Activated CD8-positive, alpha-beta T cell treated with anti-CD3 and anti-CD28 coated beads, Interleukin-2, amount 10 ng/mL, durations not matched to agents 7 days and 5 days (primary cell): Measurements from ENCODE around the gene NELFB. TPM values are rescaled to one million over a fixed set of nuclear protein-coding genes. Genes with fewer than 3 reads are reported as not detected.
A peak's percentile ranks its signal among the peaks of the same experiment; 100 is the strongest.

Experiments used
- ATAC-seq: fragments of 150-1000 bp; cut with Tn5 transposase; one replicate; pipeline ENCODE4 v1.10.0; 2021; ENCODE audit warnings: moderate library complexity
- CTCF ChIA-PET: fragments of 350-600 bp; sonication (Branson Sonifier 250); formaldehyde crosslinking; loops from one replicate; lab custom pipeline; 2021; ENCODE audit warnings: antibody characterized with exemption; lab: Charles Lee
- POLR2A ChIA-PET: fragments of 350-600 bp; sonication (Branson Sonifier 250); formaldehyde crosslinking; loops from one replicate; lab custom pipeline; 2021; ENCODE audit warnings: antibody characterized with exemption; lab: Charles Lee
- DNase-seq: peaks from one replicate; pipeline ENCODE4 v3.0.0-alpha.2; 2020
- H3K27ac Mint-ChIP-seq: one replicate; pipeline ENCODE4 v1.8.0; 2021; ENCODE audit warnings: mild to moderate bottlenecking, mixed read lengths
- H3K27me3 Mint-ChIP-seq: one replicate; pipeline ENCODE4 v1.8.0; 2021; ENCODE audit warnings: low read depth, mixed read lengths
- H3K36me3 Mint-ChIP-seq: one replicate; pipeline ENCODE4 v1.8.0; 2021; ENCODE audit warnings: low read depth, mixed read lengths
- H3K4me1 Mint-ChIP-seq: one replicate; pipeline ENCODE4 v1.8.0; 2021; ENCODE audit warnings: low read depth, mixed read lengths
- H3K4me3 Mint-ChIP-seq: one replicate; pipeline ENCODE4 v1.8.0; 2021; ENCODE audit warnings: mild to moderate bottlenecking, mixed read lengths
- H3K9me3 Mint-ChIP-seq: one replicate; pipeline ENCODE4 v1.8.0; 2022; ENCODE audit warnings: mixed read lengths; ENCODE audit not compliant: insufficient read depth
- total RNA-seq, 2 experiments: library from RNA; stranded (reverse); gene quantifications; one replicate each; pipeline ENCODE4 v1.2.3, GENCODE V29; 2021

The NELFB gene
- total RNA-seq, 2 experiments from 2014 or later, result 68.6 to 68.8 TPM

GRCh38 chr9:137265496-137266161, 10.5 kb downstream of the NELFB start:
- Mint-ChIP-seq H3K27me3 (no peaks in the 10 kb centered on the region), H3K4me3 (no peak overlapping the region), H3K4me1 (peaks cover 7% of the 10 kb centered on the region), H3K27ac (no peak overlapping the region), H3K9me3 (no peaks in the 10 kb centered on the region), H3K36me3 (peaks cover 37% of the 10 kb centered on the region)
- CTCF ChIA-PET, result no interaction called here
- POLR2A ChIA-PET, result interaction anchor here (0.6 to 0.7 kb wide), 2 partner anchors 27 to 318 kb away, joined by 3 read pairs; no protein-coding TSS in a partner anchor
- DNase-seq (no peak), ATAC-seq (no peak)

GRCh38 chr9:137266162-137266527, 11.0 kb downstream of the NELFB start:
- ATAC-seq, result no peak
- peaks cover 10% of the 10 kb centered on the region for H3K4me1 Mint-ChIP-seq
- no peak overlapping the region for H3K27ac Mint-ChIP-seq
- DNase-seq, result no peak
- no peak overlapping the region for H3K4me3 Mint-ChIP-seq
- H3K27me3 Mint-ChIP-seq, result no peaks in the 10 kb centered on the region
- POLR2A ChIA-PET, result interaction anchor here (0.6 kb wide), 1 partner anchor 27 kb away, joined by 3 read pairs; no protein-coding TSS in a partner anchor
- no peaks in the 10 kb centered on the region for H3K9me3 Mint-ChIP-seq
- CTCF ChIA-PET, result interaction anchor here (1.6 kb wide), 1 partner anchor 36 kb away, joined by 3 read pairs; the partner anchor contains the start of gene NRARP
- H3K36me3 Mint-ChIP-seq, result peaks cover 40% of the 10 kb centered on the region

DNA sequence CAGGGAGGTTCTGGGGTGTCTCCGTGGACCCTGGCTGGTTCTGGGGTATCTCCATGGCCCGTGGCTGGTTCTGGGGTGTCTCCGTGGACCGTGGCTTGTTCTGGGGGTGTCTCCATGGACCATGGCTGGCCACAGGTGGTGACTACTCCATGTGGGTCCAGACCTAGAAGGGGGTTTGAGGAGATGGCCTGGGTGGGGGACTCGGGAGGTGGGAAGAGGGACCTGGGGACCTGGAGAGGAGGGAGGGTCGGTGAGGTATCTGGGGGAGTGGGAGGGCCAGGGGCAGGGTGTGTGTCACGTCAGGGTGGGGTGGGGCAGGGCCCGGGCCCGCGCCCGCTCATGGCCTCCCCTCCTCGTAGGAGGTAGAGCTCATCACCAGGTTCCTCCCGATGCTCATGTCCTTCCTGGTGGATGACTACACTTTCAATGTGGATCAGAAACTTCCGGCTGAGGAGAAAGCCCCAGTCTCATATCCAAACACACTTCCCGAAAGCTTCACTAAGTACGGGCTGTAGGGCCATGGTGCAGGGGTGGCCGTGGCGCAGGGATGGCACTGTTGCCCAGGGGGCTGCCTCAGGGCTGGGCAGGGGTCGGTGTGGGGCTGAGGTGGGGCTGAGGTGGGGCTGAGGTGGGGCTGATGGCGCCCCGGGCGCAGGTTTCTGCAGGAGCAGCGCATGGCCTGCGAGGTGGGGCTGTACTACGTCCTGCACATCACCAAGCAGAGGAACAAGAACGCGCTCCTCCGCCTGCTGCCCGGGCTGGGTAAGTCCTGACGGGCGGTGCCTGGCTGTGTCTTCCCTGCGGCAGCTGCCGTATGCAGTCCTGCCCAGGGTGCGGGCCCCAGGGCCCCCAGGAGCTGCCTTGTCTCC, 11.7 kb downstream of the NELFB start:
- POLR2A ChIA-PET, result interaction anchor here (0.7 kb wide), 1 partner anchor 26 kb away, joined by 3 read pairs; the partner anchor contains the start of gene TUBB4B
- H3K4me1 Mint-ChIP-seq, result peaks cover 17% of the 10 kb centered on the region
- no peak for ATAC-seq
- H3K36me3 Mint-ChIP-seq, result peaks cover 39% of the 10 kb centered on the region
- no peak overlapping the region for H3K4me3 Mint-ChIP-seq
- DNase-seq, result no peak
- CTCF ChIA-PET, result interaction anchor here (1.6 kb wide), 1 partner anchor 35 kb away, joined by 3 read pairs; the partner anchor contains the start of gene NRARP
- no peak overlapping the region for H3K27ac Mint-ChIP-seq
- no peaks in the 10 kb centered on the region for H3K9me3 Mint-ChIP-seq
- no peaks in the 10 kb centered on the region for H3K27me3 Mint-ChIP-seq

GRCh38 chr9:137267933-137268355, 12.8 kb downstream of the NELFB start:
- Mint-ChIP-seq H3K4me1 (peaks cover 19% of the 10 kb centered on the region), H3K9me3 (no peaks in the 10 kb centered on the region), H3K36me3 (peaks cover 39% of the 10 kb centered on the region), H3K4me3 (no peak overlapping the region), H3K27me3 (no peaks in the 10 kb centered on the region), H3K27ac (no peak overlapping the region)
- ChIA-PET POLR2A (interaction anchor here (0.7 kb wide), 1 partner anchor 27 kb away, joined by 3 read pairs; the partner anchor contains the start of gene TUBB4B), CTCF (interaction anchor here (1.6 kb wide), 1 partner anchor 34 kb away, joined by 3 read pairs; the partner anchor contains the start of gene NRARP)
- DNase-seq (no peak), ATAC-seq (no peak)

GRCh38 chr9:137268538-137269201, 13.5 kb downstream of the NELFB start:
- H3K36me3 Mint-ChIP-seq, result peaks cover 44% of the 10 kb centered on the region
- no peak for ATAC-seq
- H3K9me3 Mint-ChIP-seq, result no peaks in the 10 kb centered on the region
- ChIA-PET CTCF (no interaction called here), POLR2A (no interaction called here)
- H3K4me1 Mint-ChIP-seq, result peaks cover 19% of the 10 kb centered on the region
- no peak overlapping the region for H3K4me3 Mint-ChIP-seq
- no peak for DNase-seq
- no peaks in the 10 kb centered on the region for H3K27me3 Mint-ChIP-seq
- no peak overlapping the region for H3K27ac Mint-ChIP-seq

DNA sequence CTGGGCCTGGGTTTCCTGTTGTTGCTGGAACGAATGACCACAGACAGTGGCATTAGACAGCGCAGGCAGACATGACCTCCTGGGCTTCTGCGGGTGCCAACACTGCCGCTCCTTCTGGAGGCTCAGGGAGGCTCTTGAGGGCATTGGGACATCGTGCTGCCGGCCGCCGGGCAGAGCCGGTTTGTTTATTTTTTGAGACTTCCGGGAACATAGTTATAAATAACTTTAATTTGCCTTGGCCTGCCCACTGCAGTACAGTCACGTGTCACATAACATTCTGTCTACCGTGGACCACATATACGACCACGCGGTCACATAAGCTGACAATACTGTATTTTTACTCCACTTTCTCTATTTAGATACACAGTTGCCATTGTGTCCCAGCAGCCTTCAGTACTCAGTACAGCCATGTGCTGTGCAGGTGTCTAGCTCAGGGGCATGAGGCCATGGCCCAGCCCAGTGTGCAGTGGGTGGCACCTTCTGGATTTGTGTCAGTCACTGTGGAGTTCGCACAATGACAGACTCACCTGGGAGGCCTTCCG, 14.2 kb downstream of the NELFB start:
- H3K27me3 Mint-ChIP-seq, result no peaks in the 10 kb centered on the region
- no peak overlapping the region for H3K4me3 Mint-ChIP-seq
- DNase-seq, result no peak
- H3K4me1 Mint-ChIP-seq, result peaks cover 19% of the 10 kb centered on the region
- H3K9me3 Mint-ChIP-seq, result no peaks in the 10 kb centered on the region
- peaks cover 46% of the 10 kb centered on the region for H3K36me3 Mint-ChIP-seq
- ATAC-seq, result no peak
- ChIA-PET CTCF (no interaction called here), POLR2A (no interaction called here)
- H3K27ac Mint-ChIP-seq, result no peak overlapping the region

DNA sequence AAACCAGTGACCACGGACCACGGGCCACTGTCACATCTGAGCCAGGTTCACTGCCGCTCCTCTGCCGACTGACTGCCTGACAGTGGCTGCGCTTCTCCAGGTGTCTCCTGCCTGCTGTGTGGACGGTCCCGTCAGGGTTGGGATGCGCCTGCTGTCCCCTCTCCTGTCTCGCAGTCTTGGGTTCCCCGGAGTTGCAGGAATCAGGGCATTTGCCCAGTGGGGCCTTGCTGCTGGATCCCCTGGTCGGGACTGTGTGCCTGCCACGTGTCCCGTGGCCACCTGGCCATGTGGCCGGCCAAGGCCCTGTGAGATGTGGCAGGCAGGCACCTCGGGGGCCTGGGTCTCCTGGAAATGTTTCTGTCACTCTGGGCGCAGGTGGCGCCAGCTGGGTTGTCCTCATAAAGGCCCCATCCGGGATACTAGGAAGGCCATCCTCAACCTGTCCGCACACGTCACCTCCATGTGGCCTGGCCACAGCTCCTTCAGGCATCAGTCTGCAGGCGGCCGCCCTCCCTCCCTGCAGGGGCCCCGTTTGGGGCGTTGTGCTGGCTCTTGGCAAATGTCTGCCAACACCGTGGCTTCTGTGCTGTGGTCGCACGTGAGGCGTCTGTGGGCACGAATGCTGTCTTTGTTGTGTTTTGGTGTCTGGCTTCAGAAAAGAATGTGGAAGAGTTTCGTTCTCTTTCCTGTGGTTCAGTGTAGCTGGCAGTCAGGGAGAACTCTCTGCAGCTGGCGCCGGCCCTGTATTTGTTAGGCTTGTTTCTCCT, 16.0 kb downstream of the NELFB start:
- Mint-ChIP-seq H3K27me3 (no peaks in the 10 kb centered on the region), H3K4me3 (no peak overlapping the region), H3K9me3 (no peaks in the 10 kb centered on the region), H3K27ac (peak overlapping the region; percentile 62), H3K4me1 (peaks cover 24% of the 10 kb centered on the region), H3K36me3 (peaks cover 47% of the 10 kb centered on the region)
- ChIA-PET POLR2A (no interaction called here), CTCF (no interaction called here)
- peak; percentile 60 for DNase-seq
- ATAC-seq, result peak; percentile 55

GRCh38 chr9:137271696-137272076, 16.6 kb downstream of the NELFB start:
- ATAC-seq (no peak), DNase-seq (no peak)
- H3K27me3 Mint-ChIP-seq, result no peaks in the 10 kb centered on the region
- peaks cover 47% of the 10 kb centered on the region for H3K36me3 Mint-ChIP-seq
- peaks cover 26% of the 10 kb centered on the region for H3K4me1 Mint-ChIP-seq
- ChIA-PET POLR2A (no interaction called here), CTCF (no interaction called here)
- H3K27ac Mint-ChIP-seq, result peak overlapping the region; percentile 62
- H3K9me3 Mint-ChIP-seq, result no peaks in the 10 kb centered on the region
- H3K4me3 Mint-ChIP-seq, result no peak overlapping the region

GRCh38 chr9:137272241-137273094, 17.3 kb downstream of the NELFB start:
- DNase-seq (no peak), ATAC-seq (no peak)
- POLR2A ChIA-PET, result interaction anchor here (1.1 kb wide), 1 partner anchor 32 kb away, joined by 4 read pairs; no protein-coding TSS in a partner anchor
- Mint-ChIP-seq H3K27ac (no peak overlapping the region), H3K27me3 (no peaks in the 10 kb centered on the region), H3K4me3 (no peak overlapping the region), H3K4me1 (peaks cover 34% of the 10 kb centered on the region), H3K36me3 (peaks cover 41% of the 10 kb centered on the region), H3K9me3 (no peaks in the 10 kb centered on the region)
- CTCF ChIA-PET, result no interaction called here

GRCh38 chr9:137273095-137273490, 18.0 kb downstream of the NELFB start:
- ATAC-seq (no peak), DNase-seq (no peak)
- no peak overlapping the region for H3K27ac Mint-ChIP-seq
- peaks cover 34% of the 10 kb centered on the region for H3K4me1 Mint-ChIP-seq
- ChIA-PET CTCF (no interaction called here), POLR2A (interaction anchor here (1.1 kb wide), 1 partner anchor 33 kb away, joined by 4 read pairs; no protein-coding TSS in a partner anchor)
- no peaks in the 10 kb centered on the region for H3K9me3 Mint-ChIP-seq
- H3K36me3 Mint-ChIP-seq, result peaks cover 35% of the 10 kb centered on the region
- H3K4me3 Mint-ChIP-seq, result no peak overlapping the region
- no peaks in the 10 kb centered on the region for H3K27me3 Mint-ChIP-seq
